SK-N-MC (cell line): ENCODE measurements around the gene GUCY1A2.

Experiments
- DNase-seq: peaks from one replicate; pipeline ENCODE4 v3.0.0-alpha.2; 2011; ENCODE audit warnings: low read depth, low spot score
- H3K27ac ChIP-seq: fragments of 200-600 bp; sonication (generic); 2 replicates; pipeline ENCODE4 v1.5.1; 2016; ENCODE audit warnings: mixed run types
- H3K36me3 ChIP-seq: fragments of 200-600 bp; sonication (generic); 2 replicates; pipeline ENCODE4 v1.6.1; 2017; ENCODE audit warnings: antibody characterized with exemption, low read length, mixed read lengths; ENCODE audit not compliant: insufficient read depth
- H3K4me3 ChIP-seq: fragments of 200-600 bp; sonication (generic); 2 replicates; pipeline ENCODE4 v1.5.1; 2016
- H3K9ac ChIP-seq: fragments of 200-600 bp; sonication (generic); 2 replicates; pipeline ENCODE4 v1.8.0; 2017; ENCODE audit warnings: mixed run types, mixed read lengths; ENCODE audit not compliant: insufficient read length
- H3K9me3 ChIP-seq: fragments of 200-600 bp; sonication (generic); 2 replicates; pipeline ENCODE4 v1.6.1; 2017; ENCODE audit warnings: low read depth, mild to moderate bottlenecking, antibody characterized with exemption, low read length, moderate library complexity, mixed read lengths
- EZH2 ChIP-seq: fragments of 200-600 bp; sonication (generic); IDR thresholded peaks from one replicate; pipeline ENCODE4 v1.6.1; 2017; ENCODE audit warnings: antibody characterized with exemption
- FOXP2 ChIP-seq: optimal IDR thresholded peaks from 2 replicates; pipeline ENCODE3; 2011; ENCODE audit warnings: mild to moderate bottlenecking, moderate library complexity; ENCODE audit not compliant: insufficient read depth; ENCODE audit errors: extremely low read length, control extremely low read depth
- POLR2AphosphoS5 ChIP-seq: IDR thresholded peaks from 2 replicates; pipeline ENCODE4 v1.6.1; 2012; ENCODE audit warnings: mild to moderate bottlenecking, low read depth, low read length, borderline replicate concordance

GUCY1A2 gene

GRCh38 chr11:107009190-107009589 is 9.1 kb downstream of the GUCY1A2 start:
- no peak for TF ChIP-seq FOXP2
- TF ChIP-seq POLR2AphosphoS5: no peak
- no peak for TF ChIP-seq EZH2

GRCh38 chr11:107006076-107006833 is 12.0 kb downstream of the GUCY1A2 start:
- TF ChIP-seq FOXP2: no peak
- TF ChIP-seq POLR2AphosphoS5: no peak
- no peak for TF ChIP-seq EZH2
- Histone ChIP-seq H3K9me3 (no peaks in the 10 kb centered on the region), H3K27ac (no peak overlapping the region), H3K4me3 (no peak overlapping the region), H3K36me3 (no peaks in the 10 kb centered on the region), H3K9ac (no peak overlapping the region)
- no peak for DNase-seq

More at GRCh38 chr11:107009190-107009589, 9.1 kb downstream of the GUCY1A2 start:
- H3K9ac ChIP-seq: no peak overlapping the region
- no peak for DNase-seq
- no peaks in the 10 kb centered on the region for H3K36me3 ChIP-seq
- no peak overlapping the region for H3K27ac ChIP-seq
- no peaks in the 10 kb centered on the region for H3K9me3 ChIP-seq
- no peak overlapping the region for H3K4me3 ChIP-seq

GRCh38 chr11:106999196-106999595 is 19.1 kb downstream of the GUCY1A2 start:
- Histone ChIP-seq H3K9me3 (no peaks in the 10 kb centered on the region), H3K36me3 (no peaks in the 10 kb centered on the region), H3K27ac (no peak overlapping the region), H3K9ac (no peak overlapping the region), H3K4me3 (no peak overlapping the region)
- no peak for DNase-seq
- TF ChIP-seq EZH2 (no peak), POLR2AphosphoS5 (no peak), FOXP2 (no peak)

GRCh38 chr11:106998916-106999188 is 19.4 kb downstream of the GUCY1A2 start:
- no peaks in the 10 kb centered on the region for H3K36me3 ChIP-seq
- DNase-seq: no peak
- H3K4me3 ChIP-seq: no peak overlapping the region
- TF ChIP-seq EZH2: no peak
- no peak for TF ChIP-seq POLR2AphosphoS5
- TF ChIP-seq FOXP2: no peak
- H3K27ac ChIP-seq: no peak overlapping the region
- no peak overlapping the region for H3K9ac ChIP-seq
- H3K9me3 ChIP-seq: no peaks in the 10 kb centered on the region

- TF ChIP-seq EZH2 (no peak), FOXP2 (no peak), POLR2AphosphoS5 (no peak)
- Histone ChIP-seq H3K27ac (no peak overlapping the region), H3K4me3 (no peak overlapping the region), H3K9ac (no peak overlapping the region), H3K36me3 (no peaks in the 10 kb centered on the region), H3K9me3 (no peaks in the 10 kb centered on the region)
- no peak for DNase-seq
Observed at GRCh38 chr11:106998116-106998915, 20.0 kb downstream of the GUCY1A2 start.

DNA sequence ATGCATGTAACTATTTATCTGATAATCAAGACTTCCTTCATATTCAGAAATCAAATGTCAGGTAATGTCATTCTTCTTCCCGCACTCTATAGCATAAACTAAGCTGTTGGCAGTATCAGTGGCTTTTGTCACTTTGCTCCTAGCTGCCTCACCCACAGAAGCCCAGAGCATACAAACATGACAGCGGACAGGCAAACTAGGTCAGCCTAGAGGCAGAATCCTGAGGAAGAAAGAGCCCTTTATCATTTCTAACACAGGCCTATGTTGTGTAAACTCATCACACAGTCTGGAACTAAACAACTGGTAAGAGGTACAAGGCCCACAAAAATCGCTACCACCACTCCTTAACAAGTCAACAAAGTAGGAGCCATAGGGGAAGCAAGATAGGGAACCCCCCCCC is 21.0 kb downstream of the GUCY1A2 start:
- Histone ChIP-seq H3K36me3 (no peaks in the 10 kb centered on the region), H3K27ac (no peak overlapping the region), H3K4me3 (no peak overlapping the region), H3K9ac (no peak overlapping the region), H3K9me3 (no peaks in the 10 kb centered on the region)
- TF ChIP-seq FOXP2 (no peak), EZH2 (no peak), POLR2AphosphoS5 (no peak)
- no peak for DNase-seq

- H3K9ac ChIP-seq: no peak overlapping the region
- no peaks in the 10 kb centered on the region for H3K9me3 ChIP-seq
- no peak for DNase-seq
- H3K4me3 ChIP-seq: no peak overlapping the region
- no peak for TF ChIP-seq POLR2AphosphoS5
- no peak for TF ChIP-seq FOXP2
- TF ChIP-seq EZH2: no peak
- no peak overlapping the region for H3K27ac ChIP-seq
- H3K36me3 ChIP-seq: no peaks in the 10 kb centered on the region
Observed at GRCh38 chr11:106996691-106997090, 21.6 kb downstream of the GUCY1A2 start.

DNA sequence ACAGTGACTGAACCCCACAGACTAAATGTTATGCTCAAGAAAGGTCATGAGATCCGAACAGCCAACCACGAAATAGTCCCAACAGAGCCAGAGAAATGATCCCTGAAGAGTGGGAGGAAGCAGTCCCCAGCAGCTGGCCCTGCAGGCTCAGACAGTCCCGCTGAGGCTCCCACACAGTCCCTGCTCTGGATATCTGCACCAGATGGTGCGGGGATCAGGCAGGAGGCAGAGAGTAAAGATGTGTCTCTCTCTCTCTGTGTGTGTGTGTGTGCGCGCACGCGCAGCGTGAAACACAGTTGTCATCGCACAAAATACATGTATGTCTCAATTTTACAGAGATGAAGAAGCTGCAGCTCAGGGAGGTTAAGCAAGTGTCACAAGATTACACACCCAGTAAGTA is 27.9 kb downstream of the GUCY1A2 start:
- Histone ChIP-seq H3K27ac (no peak overlapping the region), H3K9ac (no peak overlapping the region), H3K36me3 (no peaks in the 10 kb centered on the region), H3K4me3 (no peak overlapping the region), H3K9me3 (no peaks in the 10 kb centered on the region)
- no peak for DNase-seq
- TF ChIP-seq POLR2AphosphoS5: no peak
- no peak for TF ChIP-seq FOXP2
- no peak for TF ChIP-seq EZH2

- no peak overlapping the region for H3K9ac ChIP-seq
- no peak for DNase-seq
- no peak overlapping the region for H3K27ac ChIP-seq
Observed at GRCh38 chr11:106989078-106989455, 29.2 kb downstream of the GUCY1A2 start.

More at GRCh38 chr11:106989078-106989455, 29.2 kb downstream of the GUCY1A2 start:
- TF ChIP-seq EZH2: no peak
- no peak for TF ChIP-seq FOXP2
- TF ChIP-seq POLR2AphosphoS5: no peak
- Histone ChIP-seq H3K9me3 (no peaks in the 10 kb centered on the region), H3K36me3 (no peaks in the 10 kb centered on the region), H3K4me3 (no peak overlapping the region)
